ENCODE results near the gene MPO.

- no peak for TF ChIP-seq GABPA (IDR thresholded peaks at IDR 0.05 in 1 of 2, conservative IDR thresholded peaks at IDR 0.05 in 1 of 2)
- TF ChIP-seq NR2F2 (IDR thresholded peaks at IDR 0.05), result no peak
- no peak for TF ChIP-seq CTCF (IDR thresholded peaks at IDR 0.05; ENCODE audit: low read depth, low read length, missing input control)
Measured at GRCh38 chr17:58305626-58306025, 24.9 kb upstream of the MPO start.

All from liver (tissue), 3 donors.